Astrocyte (in vitro differentiated cells and primary cell): Measurements from ENCODE around the gene TDRKH.

Source experiments
- CTCF ChIP-seq: IDR thresholded peaks from 2 replicates; pipeline ENCODE4 v1.5.1; 2011; ENCODE audit warnings: low read depth, mild to moderate bottlenecking, inconsistent platforms, low read length, moderate library complexity; ENCODE audit not compliant: insufficient read depth
- EZH2 ChIP-seq: IDR thresholded peaks from 2 replicates; pipeline ENCODE4 v1.6.1; 2012; ENCODE audit warnings: mild to moderate bottlenecking, low read length, inconsistent platforms; ENCODE audit not compliant: insufficient read depth

- TF ChIP-seq EZH2: no peak
- TF ChIP-seq CTCF: no peak
Observed at GRCh38 chr1:151814426-151814825, 24.1 kb upstream of the TDRKH start.
